ENCODE data around the gene CASK.

- TF ChIP-seq, protein P1, sequence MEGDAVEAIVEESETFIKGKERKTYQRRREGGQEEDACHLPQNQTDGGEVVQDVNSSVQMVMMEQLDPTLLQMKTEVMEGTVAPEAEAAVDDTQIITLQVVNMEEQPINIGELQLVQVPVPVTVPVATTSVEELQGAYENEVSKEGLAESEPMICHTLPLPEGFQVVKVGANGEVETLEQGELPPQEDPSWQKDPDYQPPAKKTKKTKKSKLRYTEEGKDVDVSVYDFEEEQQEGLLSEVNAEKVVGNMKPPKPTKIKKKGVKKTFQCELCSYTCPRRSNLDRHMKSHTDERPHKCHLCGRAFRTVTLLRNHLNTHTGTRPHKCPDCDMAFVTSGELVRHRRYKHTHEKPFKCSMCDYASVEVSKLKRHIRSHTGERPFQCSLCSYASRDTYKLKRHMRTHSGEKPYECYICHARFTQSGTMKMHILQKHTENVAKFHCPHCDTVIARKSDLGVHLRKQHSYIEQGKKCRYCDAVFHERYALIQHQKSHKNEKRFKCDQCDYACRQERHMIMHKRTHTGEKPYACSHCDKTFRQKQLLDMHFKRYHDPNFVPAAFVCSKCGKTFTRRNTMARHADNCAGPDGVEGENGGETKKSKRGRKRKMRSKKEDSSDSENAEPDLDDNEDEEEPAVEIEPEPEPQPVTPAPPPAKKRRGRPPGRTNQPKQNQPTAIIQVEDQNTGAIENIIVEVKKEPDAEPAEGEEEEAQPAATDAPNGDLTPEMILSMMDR (IDR thresholded peaks at IDR 0.05): no peak
- TF ChIP-seq POLR2A (IDR thresholded peaks at IDR 0.05): no peak
Measured at GRCh38 chrX:41661366-41662095, 261.8 kb downstream of the CASK start.

All from Peyer's patch (tissue), 4 donors.